Astrocyte of the cerebellum (primary cell): ENCODE measurements around the gene PSMD3.

Experiments used
- DNase-seq: peaks from one replicate; pipeline ENCODE4 v3.0.0-alpha.2; 2011; ENCODE audit warnings: low read depth
- H3K4me3 ChIP-seq: 2 replicates; pipeline ENCODE4 v1.5.1; 2011; ENCODE audit warnings: mild to moderate bottlenecking, low read depth, low read length, moderate library complexity
- CTCF ChIP-seq: IDR thresholded peaks from 2 replicates; pipeline ENCODE4 v1.5.1; 2012; ENCODE audit warnings: low read length, low read depth, moderate library complexity, mild to moderate bottlenecking; ENCODE audit errors: missing control alignments
- in situ Hi-C: cut with HindIII; loops from 2 replicates; pipeline ENCODE4 v1.10.0; 2017; ENCODE audit warnings: low sequenced_read_pairs

The PSMD3 gene

GRCh38 chr17:39955726-39956225 is 24.8 kb upstream of the PSMD3 start:
- TF ChIP-seq CTCF = no peak
- H3K4me3 ChIP-seq = no peak overlapping the region
- in situ Hi-C loops = no loop called here
- DNase-seq = no peak

GRCh38 chr17:39960524-39961041 is 20.0 kb upstream of the PSMD3 start:
- TF ChIP-seq CTCF = no peak

GRCh38 chr17:39962642-39963220 is 17.9 kb upstream of the PSMD3 start, which contains the start of gene GSDMA:
GSDMA (plus strand) TSS chr17:39963004; CDS start chr17:39965688, 2,684 bp downstream.
- no peak within 1 kb of the TSS for H3K4me3 ChIP-seq
- in situ Hi-C loops = no loop called here

More at GRCh38 chr17:39960524-39961041, 20.0 kb upstream of the PSMD3 start:
- DNase-seq = no peak
- in situ Hi-C loops = no loop called here
- no peak overlapping the region for H3K4me3 ChIP-seq

GRCh38 chr17:39963829-39964228 is 16.8 kb upstream of the PSMD3 start:
- no peak overlapping the region for H3K4me3 ChIP-seq
- DNase-seq = no peak
- in situ Hi-C loops = no loop called here
- no peak for TF ChIP-seq CTCF

More at GRCh38 chr17:39962642-39963220, 17.9 kb upstream of the PSMD3 start, which contains the start of gene GSDMA:
- DNase-seq = no peak
- no peak for TF ChIP-seq CTCF

- no peak for DNase-seq
- no peak for TF ChIP-seq CTCF
- in situ Hi-C loops = no loop called here
These were observed 15.4 kb upstream of the PSMD3 start for GRCh38 chr17:39965017-39965699.

GRCh38 chr17:39966771-39967170 is 13.8 kb upstream of the PSMD3 start:
- no peak overlapping the region for H3K4me3 ChIP-seq
- in situ Hi-C loops = no loop called here
- TF ChIP-seq CTCF = no peak
- no peak for DNase-seq

More at GRCh38 chr17:39965017-39965699, 15.4 kb upstream of the PSMD3 start:
- no peak overlapping the region for H3K4me3 ChIP-seq
